GM12801 (cell line): ENCODE data around the gene CWC15.

Source experiments
- CTCF ChIP-seq: IDR thresholded peaks from one replicate; pipeline ENCODE4 v1.5.1; 2011; ENCODE audit warnings: control low read depth; ENCODE audit not compliant: insufficient read length; ENCODE audit errors: extremely low read depth

The CWC15 gene

DNA sequence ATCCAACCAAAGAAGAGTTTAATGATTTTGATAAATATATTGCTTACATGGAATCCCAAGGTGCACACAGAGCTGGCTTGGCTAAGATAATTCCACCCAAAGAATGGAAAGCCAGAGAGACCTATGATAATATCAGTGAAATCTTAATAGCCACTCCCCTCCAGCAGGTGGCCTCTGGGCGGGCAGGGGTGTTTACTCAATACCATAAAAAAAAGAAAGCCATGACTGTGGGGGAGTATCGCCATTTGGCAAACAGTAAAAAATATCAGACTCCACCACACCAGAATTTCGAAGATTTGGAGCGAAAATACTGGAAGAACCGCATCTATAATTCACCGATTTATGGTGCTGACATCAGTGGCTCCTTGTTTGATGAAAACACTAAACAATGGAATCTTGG lies 24.1 kb upstream of the CWC15 start:
- TF ChIP-seq CTCF: no peak

DNA sequence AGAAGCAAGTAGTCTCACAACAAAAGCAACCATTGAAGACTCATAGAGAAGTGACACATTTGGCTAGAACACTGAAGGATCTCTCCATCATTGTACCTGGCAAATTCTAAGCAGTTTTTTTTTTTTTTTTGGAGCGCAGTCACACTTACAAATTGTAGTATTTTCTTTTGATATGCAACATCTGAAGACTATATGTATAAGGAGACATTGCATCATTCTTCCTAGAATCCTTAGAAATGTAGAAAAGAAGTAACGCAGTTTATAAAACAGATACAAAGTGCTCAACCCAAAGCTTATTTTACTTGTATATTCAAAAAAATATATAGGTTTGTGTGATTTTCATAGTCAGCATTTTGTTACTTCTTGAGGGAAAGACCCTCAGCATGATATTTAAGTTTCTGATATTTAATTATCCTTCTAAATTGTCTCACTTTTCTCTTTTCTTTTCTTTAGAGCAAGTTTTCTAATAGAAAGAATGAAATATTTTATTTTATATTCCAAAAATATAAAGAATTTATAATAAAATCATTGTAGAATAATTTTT lies 20.1 kb upstream of the CWC15 start:
- no peak for TF ChIP-seq CTCF

DNA sequence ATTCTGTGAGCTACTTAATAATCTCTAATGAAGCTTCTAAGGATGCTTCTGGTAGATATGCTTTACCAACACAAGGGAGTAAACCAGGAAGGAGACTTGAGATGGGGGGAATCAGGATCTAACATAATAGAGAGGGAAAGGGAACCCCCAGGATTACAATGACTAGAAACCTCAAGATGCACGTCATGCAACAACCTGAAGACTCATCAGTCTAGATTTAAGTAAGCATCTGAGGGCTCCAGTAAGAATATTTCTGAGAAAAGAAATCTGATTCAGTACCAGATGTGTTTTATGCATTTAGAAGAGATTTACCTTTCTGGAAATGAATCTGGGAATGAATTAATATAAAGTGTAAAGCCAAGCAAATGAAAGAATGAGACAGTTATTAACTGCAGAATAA lies 15.4 kb upstream of the CWC15 start:
- no peak for TF ChIP-seq CTCF

DNA sequence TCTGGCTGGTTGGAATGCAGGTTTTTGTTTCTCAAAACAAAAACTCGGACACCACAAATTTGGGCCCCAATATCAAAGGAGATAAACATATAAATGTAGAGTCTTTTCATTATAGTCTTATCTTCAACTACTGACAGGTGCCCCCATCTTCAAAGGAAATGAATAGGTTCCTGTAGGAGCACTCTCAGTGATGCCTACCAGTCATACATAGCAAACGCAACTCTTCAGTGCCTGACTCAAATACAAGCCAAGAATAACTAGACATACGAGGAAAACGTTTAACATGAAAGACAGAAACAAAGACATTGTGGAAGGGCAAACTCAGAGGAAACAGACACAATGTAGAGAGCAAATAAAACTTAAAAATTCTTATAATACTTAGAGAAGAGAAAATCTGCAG lies 14.0 kb upstream of the CWC15 start:
- no peak for TF ChIP-seq CTCF

GRCh38 chr11:94975599-94975998 lies 2.2 kb upstream of the CWC15 start:
- TF ChIP-seq CTCF: no peak

- TF ChIP-seq CTCF: no peak
These were observed 822 bp upstream of the CWC15 start for GRCh38 chr11:94974178-94974577.

DNA sequence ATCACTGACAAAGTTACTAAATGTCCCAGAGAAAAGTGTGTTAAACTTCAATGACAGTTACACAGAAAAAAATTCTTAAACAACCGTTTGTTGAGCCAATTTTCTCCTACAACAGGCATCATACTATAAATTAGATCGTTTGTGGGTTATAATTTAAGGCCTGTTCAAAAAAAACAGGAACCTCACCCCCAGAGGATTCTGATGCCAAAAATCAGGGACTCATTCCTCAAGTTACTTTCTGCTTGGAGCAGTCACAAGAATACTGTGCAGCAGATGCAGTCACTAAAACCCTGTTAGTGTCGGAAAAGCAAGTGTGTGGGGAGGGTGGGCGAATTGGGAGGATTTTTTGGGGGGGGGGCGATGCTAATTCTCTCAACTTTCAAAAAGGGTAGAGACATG lies 657 bp downstream of the CWC15 start:
- no peak for TF ChIP-seq CTCF
